ENCODE data around the gene NOS2. TPM values are rescaled to one million over a fixed set of nuclear protein-coding genes. Genes with fewer than 3 reads are reported as not detected.
"Not testable (repeated sequence)": the region's sequence is repeated elsewhere in the genome, so short reads cannot be mapped to it uniquely, and the experiment has no call there.

The NOS2 gene
- polyA plus RNA-seq, 1 donor (not counting 4 experiments of a cell fraction or from before 2014, with no cell fraction given) = not detected

GRCh38 chr17:27839571-27840405 lies 39.5 kb upstream of the NOS2 start:
- H3K27me3 ChIP-seq (ENCODE audit: control insufficient read depth, extremely low read depth, insufficient read depth, low read length); FAIRE-seq; H3K4me1 ChIP-seq (ENCODE audit: control insufficient read depth, extremely low read depth, insufficient read depth, low read length); dilution Hi-C loops (cut with MboI; ENCODE audit: extremely low pct_ligation_motif_present, low sequenced_read_pairs); H3K27ac ChIP-seq (ENCODE audit: control insufficient read depth, insufficient read depth, low read length); H3K9ac ChIP-seq (ENCODE audit: control insufficient read depth, extremely low read depth, insufficient read depth, low read length); H3K9me3 ChIP-seq (ENCODE audit: control insufficient read depth, low read depth, low read length); H3K4me2 ChIP-seq (ENCODE audit: control insufficient read depth, extremely low read depth, insufficient read depth, low read depth, low read length); H2AFZ ChIP-seq (ENCODE audit: control insufficient read depth, low read length); H3K36me3 ChIP-seq (ENCODE audit: control insufficient read depth in 2 of 2, extremely low read depth in 1 of 2, insufficient read depth in 2 of 2, low read length in 2 of 2); H4K20me1 ChIP-seq (ENCODE audit: control insufficient read depth, extremely low read depth, insufficient read depth, low read length); H3K79me2 ChIP-seq (ENCODE audit: control insufficient read depth, insufficient read depth, low read length); H3K4me3 ChIP-seq (ENCODE audit: control insufficient read depth in 2 of 3, extremely low read depth in 1 of 3, insufficient read depth in 2 of 3, low read depth in 1 of 3, low read length in 3 of 3); DNase-seq (ENCODE audit: low read depth, low spot score); H3K9me1 ChIP-seq (ENCODE audit: control insufficient read depth, extremely low read depth, insufficient read depth, low read length): not testable (repeated sequence)

GRCh38 chr17:27838607-27839006 lies 38.3 kb upstream of the NOS2 start:
- dilution Hi-C loops (cut with MboI; ENCODE audit: extremely low pct_ligation_motif_present, low sequenced_read_pairs); H3K27ac ChIP-seq (ENCODE audit: control insufficient read depth, insufficient read depth, low read length); H3K79me2 ChIP-seq (ENCODE audit: control insufficient read depth, insufficient read depth, low read length); H3K36me3 ChIP-seq (ENCODE audit: control insufficient read depth in 2 of 2, extremely low read depth in 1 of 2, insufficient read depth in 2 of 2, low read length in 2 of 2); DNase-seq (ENCODE audit: low read depth, low spot score); H3K27me3 ChIP-seq (ENCODE audit: control insufficient read depth, extremely low read depth, insufficient read depth, low read length); H3K9me3 ChIP-seq (ENCODE audit: control insufficient read depth, low read depth, low read length); H3K9ac ChIP-seq (ENCODE audit: control insufficient read depth, extremely low read depth, insufficient read depth, low read length); H3K9me1 ChIP-seq (ENCODE audit: control insufficient read depth, extremely low read depth, insufficient read depth, low read length); H2AFZ ChIP-seq (ENCODE audit: control insufficient read depth, low read length); H4K20me1 ChIP-seq (ENCODE audit: control insufficient read depth, extremely low read depth, insufficient read depth, low read length); H3K4me1 ChIP-seq (ENCODE audit: control insufficient read depth, extremely low read depth, insufficient read depth, low read length); H3K4me2 ChIP-seq (ENCODE audit: control insufficient read depth, extremely low read depth, insufficient read depth, low read depth, low read length); H3K4me3 ChIP-seq (ENCODE audit: control insufficient read depth in 2 of 3, extremely low read depth in 1 of 3, insufficient read depth in 2 of 3, low read depth in 1 of 3, low read length in 3 of 3); FAIRE-seq: not testable (repeated sequence)

- H3K79me2 ChIP-seq (ENCODE audit: control insufficient read depth, insufficient read depth, low read length); H3K27me3 ChIP-seq (ENCODE audit: control insufficient read depth, extremely low read depth, insufficient read depth, low read length); DNase-seq (ENCODE audit: low read depth, low spot score); H2AFZ ChIP-seq (ENCODE audit: control insufficient read depth, low read length); H3K4me2 ChIP-seq (ENCODE audit: control insufficient read depth, extremely low read depth, insufficient read depth, low read depth, low read length); H3K9ac ChIP-seq (ENCODE audit: control insufficient read depth, extremely low read depth, insufficient read depth, low read length); H3K36me3 ChIP-seq (ENCODE audit: control insufficient read depth in 2 of 2, extremely low read depth in 1 of 2, insufficient read depth in 2 of 2, low read length in 2 of 2); dilution Hi-C loops (cut with MboI; ENCODE audit: extremely low pct_ligation_motif_present, low sequenced_read_pairs); H3K4me1 ChIP-seq (ENCODE audit: control insufficient read depth, extremely low read depth, insufficient read depth, low read length); H3K9me1 ChIP-seq (ENCODE audit: control insufficient read depth, extremely low read depth, insufficient read depth, low read length); H3K4me3 ChIP-seq (ENCODE audit: control insufficient read depth in 2 of 3, extremely low read depth in 1 of 3, insufficient read depth in 2 of 3, low read depth in 1 of 3, low read length in 3 of 3); H3K9me3 ChIP-seq (ENCODE audit: control insufficient read depth, low read depth, low read length); H4K20me1 ChIP-seq (ENCODE audit: control insufficient read depth, extremely low read depth, insufficient read depth, low read length); H3K27ac ChIP-seq (ENCODE audit: control insufficient read depth, insufficient read depth, low read length): not testable (repeated sequence)
- FAIRE-seq = peak; percentile 17
Observed at GRCh38 chr17:27837769-27838168, 37.4 kb upstream of the NOS2 start.
